Measurements from ENCODE around the gene NUDT9.
"Not testable (repeated sequence)": the region's sequence is repeated elsewhere in the genome, so short reads cannot be mapped to it uniquely, and the experiment has no call there.

NUDT9 gene
- long read RNA-seq, donor 1, transcript NUDT9-201 (8 exons, 1,701 nt) = major isoform, 12 of 52 reads
- long read RNA-seq, donor 1, partial matches to known transcripts = 40 of 52 reads
- long read RNA-seq, donor 1, other reads (novel, unspliced or antisense) = 0 of 52 reads
- long read RNA-seq, donor 2, transcript NUDT9-201 (8 exons, 1,701 nt) = major isoform, 8 of 20 reads
- long read RNA-seq, donor 2, partial matches to known transcripts = 12 of 20 reads
- long read RNA-seq, donor 2, other reads (novel, unspliced or antisense) = 0 of 20 reads
- long read RNA-seq, donor 3, partial matches to known transcripts = 13 of 17 reads
- long read RNA-seq, donor 3, other reads (novel, unspliced or antisense) = 0 of 17 reads
- long read RNA-seq, donor 4, transcript NUDT9-201 (8 exons, 1,701 nt) = major isoform, 8 of 18 reads
- long read RNA-seq, donor 4, partial matches to known transcripts = 10 of 18 reads
- long read RNA-seq, donor 4, other reads (novel, unspliced or antisense) = 0 of 18 reads
- long read RNA-seq, donor 5, transcript NUDT9-201 (8 exons, 1,701 nt) = major isoform, 13 of 25 reads
- long read RNA-seq, donor 5, partial matches to known transcripts = 8 of 25 reads
- long read RNA-seq, donor 5, other reads (novel, unspliced or antisense) = 0 of 25 reads
- long read RNA-seq, donor 6, transcript NUDT9-201 (8 exons, 1,701 nt) = major isoform, 15 of 45 reads
- long read RNA-seq, donor 6, partial matches to known transcripts = 29 of 45 reads
- long read RNA-seq, donor 6, other reads (novel, unspliced or antisense) = 0 of 45 reads
- long read RNA-seq, donor 7, transcript NUDT9-201 (8 exons, 1,701 nt) = major isoform, 13 of 54 reads
- long read RNA-seq, donor 7, partial matches to known transcripts = 40 of 54 reads
- long read RNA-seq, donor 7, other reads (novel, unspliced or antisense) = 0 of 54 reads
- long read RNA-seq, donor 8, transcript NUDT9-201 (8 exons, 1,701 nt) = major isoform, 7 of 74 reads
- long read RNA-seq, donor 8, partial matches to known transcripts = 67 of 74 reads
- long read RNA-seq, donor 8, other reads (novel, unspliced or antisense) = 0 of 74 reads

DNA sequence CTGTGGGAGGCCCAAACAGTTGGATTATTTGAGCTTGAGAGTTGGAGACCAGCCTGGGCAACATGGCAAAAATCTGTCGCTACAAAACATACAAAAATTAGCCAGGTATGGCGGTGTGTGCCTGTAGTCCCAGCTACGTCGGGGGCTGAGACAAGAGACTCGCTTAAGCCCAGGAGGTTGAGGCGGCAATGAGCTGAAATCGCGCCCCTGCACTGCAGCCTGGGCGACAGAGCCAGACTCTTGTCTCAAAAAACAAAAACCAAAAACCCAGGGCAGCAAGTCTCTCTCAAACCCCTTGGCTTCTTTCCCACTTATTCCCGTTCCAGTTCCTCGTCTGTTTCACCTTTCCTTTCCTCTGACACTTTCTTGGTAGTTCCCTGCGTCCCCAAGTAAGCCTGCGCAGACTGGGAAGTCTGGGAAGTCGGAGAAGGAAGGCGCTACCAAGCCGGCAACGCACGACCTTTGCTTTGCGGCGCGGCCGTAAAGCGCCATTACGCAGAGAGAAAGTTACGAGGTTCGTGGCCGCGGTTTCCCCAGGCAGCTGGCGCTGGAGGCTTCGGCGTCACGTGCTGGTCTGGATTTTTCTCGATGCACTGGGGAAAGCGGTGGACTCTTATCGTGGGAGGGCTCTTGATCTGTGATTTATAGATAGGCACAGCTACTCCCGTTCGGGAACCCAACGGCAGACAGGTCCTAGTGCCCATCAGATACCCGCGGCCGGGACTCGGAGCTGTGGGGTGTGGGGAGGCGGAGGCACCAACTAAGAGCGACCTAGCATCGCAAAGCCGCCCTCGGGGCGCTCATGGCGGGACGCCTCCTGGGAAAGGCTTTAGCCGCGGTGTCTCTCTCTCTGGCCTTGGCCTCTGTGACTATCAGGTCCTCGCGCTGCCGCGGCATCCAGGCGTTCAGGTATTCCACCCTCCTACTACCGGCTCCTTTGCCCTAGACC, at the start of gene NUDT9:
Gene NUDT9 (plus strand): TSS at position 470 of the 949 bp plus-strand sequence. CDS start 333 bp downstream, at position 803.
- DNase-seq = peak; percentile 98

GRCh38 chr4:87375719-87376291, 46.6 kb upstream of the NUDT9 start:
- DNase-seq = no peak

GRCh38 chr4:87377816-87378215, 44.6 kb upstream of the NUDT9 start:
- DNase-seq = no peak

GRCh38 chr4:87382116-87382515, 40.3 kb upstream of the NUDT9 start:
- DNase-seq = no peak

GRCh38 chr4:87382931-87383330, 39.4 kb upstream of the NUDT9 start:
- no peak for DNase-seq

DNA sequence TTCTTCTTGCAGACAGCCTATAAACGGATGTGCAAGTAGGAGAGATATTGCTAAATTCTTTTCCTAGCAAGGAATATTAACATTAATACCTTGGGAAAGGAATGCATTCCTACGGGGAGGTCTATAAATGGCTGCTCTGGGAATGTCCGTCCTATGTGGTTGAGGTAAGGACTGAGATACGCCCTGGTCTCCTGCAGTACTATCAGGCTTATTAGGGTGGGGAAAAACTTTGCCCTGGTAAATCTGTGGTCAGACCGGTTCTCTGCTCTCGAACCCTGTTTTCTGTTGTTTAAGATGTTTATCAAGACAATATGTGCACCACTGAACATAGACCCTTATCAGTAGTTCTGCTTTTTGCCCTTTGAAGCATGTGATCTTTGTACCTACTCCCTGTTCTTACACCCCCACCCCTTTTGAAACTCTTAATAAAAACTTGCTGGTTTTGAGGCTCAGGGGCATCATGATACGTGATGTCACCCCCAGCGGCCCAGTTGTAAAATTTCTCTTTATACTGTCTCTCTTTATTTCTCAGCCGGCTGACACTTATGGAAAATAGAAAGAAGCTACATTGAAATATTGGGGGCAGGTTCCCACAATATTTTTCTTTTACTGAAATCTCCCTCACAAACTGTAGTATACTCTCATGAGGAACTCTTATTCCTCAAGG, 37.8 kb upstream of the NUDT9 start:
- DNase-seq = not testable (repeated sequence)

DNA sequence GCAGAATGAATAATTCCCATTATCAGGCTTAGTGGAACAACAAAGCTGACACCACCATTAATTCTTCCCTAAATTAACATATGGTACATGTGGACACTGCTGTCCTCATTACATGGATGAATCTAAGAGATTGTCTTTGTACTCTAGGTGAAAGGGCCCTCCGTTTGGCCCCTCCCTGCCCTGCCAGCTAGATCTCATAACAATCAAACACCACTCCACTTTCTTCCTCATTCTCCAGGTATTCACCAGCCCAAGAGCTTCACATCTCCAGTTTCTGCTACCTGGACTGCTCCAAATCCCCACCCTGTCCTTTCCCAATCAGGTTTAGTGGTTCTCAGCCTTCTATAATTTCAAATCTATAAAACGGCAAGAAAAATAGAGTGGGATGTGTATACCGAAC, 35.1 kb upstream of the NUDT9 start:
- no peak for DNase-seq

GRCh38 chr4:87388901-87389300, 33.5 kb upstream of the NUDT9 start:
- DNase-seq = no peak

DNA sequence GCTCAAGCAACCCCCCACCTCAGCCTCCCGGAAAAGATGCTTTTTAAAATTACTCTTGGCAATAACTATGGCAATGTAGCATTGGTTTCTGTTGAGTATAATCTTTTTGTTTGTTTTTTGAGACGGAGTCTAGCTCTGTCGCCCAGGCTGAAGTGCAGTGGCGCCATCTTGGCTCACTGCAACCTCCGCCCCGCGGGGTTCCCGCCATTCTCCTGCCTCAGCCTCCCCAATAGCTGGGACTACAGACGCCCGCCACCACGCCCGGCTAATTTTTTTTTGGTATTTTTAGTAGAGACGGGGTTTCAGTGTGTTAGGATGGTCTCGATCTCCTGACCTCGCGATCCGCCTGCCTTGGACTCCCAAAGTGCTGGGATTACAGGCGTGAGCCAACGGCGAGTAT, 32.3 kb upstream of the NUDT9 start:
- DNase-seq = not testable (repeated sequence)

GRCh38 chr4:87390551-87390890, 31.9 kb upstream of the NUDT9 start:
- no peak for DNase-seq

- peak; percentile 89 for DNase-seq
These were observed 31.3 kb upstream of the NUDT9 start, which contains the start of gene HSD17B11 for GRCh38 chr4:87390891-87391575. TSS of gene HSD17B11 (minus strand) at chr4:87391188. CDS start at chr4:87391070, 118 bp downstream.

DNA sequence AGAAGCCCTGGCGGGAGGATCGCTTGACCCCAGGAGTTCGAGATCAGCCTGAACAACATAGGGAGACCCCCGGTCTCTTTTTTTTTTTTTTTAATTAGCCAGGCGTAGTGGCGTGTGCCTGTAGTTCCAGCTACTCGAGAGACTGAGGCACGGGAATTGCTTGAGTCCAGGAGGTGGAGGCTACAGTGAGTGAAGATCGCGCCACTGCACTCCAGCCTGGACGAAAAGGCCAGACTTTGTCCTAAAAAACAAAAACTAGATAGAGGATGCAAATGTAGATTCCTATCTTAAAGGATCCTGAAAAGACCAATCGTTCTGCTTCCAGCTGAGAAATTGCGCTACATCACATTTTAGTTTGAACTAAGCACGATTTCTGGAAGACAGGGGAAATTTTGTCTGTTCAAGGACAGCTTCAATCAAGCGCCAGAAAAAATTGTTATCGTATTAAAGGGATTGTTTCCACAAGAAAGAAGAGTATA, 30.8 kb upstream of the NUDT9 start:
- DNase-seq = no peak

GRCh38 chr4:87392183-87392582, 30.2 kb upstream of the NUDT9 start:
- no peak for DNase-seq

DNA sequence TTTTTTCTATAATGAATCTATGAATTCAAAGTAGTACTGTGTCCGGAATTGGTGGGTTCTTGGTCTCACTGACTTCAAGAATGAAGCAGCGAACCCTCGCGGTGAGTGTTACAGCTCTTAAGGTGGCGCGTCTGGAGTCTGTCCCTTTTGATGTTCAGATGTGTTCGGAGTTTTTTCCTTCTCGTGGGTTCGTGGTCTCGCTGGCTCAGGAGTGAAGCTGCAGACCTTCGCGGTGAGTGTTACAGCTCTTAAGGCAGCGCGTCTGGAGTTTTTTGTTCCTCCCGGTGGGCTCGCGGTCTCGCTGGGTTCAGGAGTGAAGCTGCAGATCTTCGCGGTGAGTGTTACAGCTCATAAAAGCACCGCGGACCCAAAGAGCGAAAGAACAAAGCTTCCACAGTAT, 27.3 kb upstream of the NUDT9 start:
- DNase-seq = not testable (repeated sequence)

- not testable (repeated sequence) for DNase-seq
These were observed 26.5 kb upstream of the NUDT9 start for GRCh38 chr4:87395851-87396250.

DNA sequence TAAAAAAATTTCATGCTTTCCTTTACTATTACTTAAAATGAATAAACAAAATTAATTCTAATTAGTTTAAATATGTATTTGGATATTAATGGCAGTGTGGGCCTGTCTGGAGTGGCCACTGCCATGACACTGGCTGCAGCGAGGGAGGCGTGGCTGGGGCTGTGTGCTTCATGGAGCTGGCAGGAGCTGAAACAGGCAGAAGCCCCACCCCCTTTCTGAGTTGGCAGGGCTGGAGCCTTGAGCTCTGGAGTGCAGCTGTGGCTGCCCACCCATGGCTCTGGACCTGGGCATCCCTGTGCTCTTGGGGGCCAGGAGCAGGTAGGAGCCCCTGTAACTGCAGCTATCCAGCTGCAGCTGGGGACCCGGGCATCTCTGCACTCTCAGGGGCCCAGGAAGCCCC, 23.2 kb upstream of the NUDT9 start:
- DNase-seq = no peak

- DNase-seq = no peak
These were observed 22.4 kb upstream of the NUDT9 start for GRCh38 chr4:87399954-87400353.

DNA sequence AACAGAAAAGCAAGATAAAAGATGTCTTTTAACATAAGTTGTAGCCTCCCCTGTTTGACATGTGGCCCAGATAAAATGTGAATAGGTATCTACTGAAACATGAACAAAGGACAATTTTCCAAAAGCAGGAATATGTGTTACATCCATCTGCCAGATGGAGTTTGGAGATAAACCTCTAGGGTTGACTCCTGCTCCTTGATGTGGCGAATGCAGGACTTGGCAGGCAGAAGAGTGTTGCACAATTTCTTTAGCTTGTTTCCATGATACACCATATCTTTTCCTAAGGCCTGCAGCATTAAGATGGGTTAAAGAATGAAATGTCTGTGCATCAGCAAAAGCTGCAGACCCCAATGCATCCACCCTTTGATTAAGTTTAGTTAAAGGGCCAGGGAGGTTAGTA, 18.6 kb upstream of the NUDT9 start:
- not testable (repeated sequence) for DNase-seq

DNA sequence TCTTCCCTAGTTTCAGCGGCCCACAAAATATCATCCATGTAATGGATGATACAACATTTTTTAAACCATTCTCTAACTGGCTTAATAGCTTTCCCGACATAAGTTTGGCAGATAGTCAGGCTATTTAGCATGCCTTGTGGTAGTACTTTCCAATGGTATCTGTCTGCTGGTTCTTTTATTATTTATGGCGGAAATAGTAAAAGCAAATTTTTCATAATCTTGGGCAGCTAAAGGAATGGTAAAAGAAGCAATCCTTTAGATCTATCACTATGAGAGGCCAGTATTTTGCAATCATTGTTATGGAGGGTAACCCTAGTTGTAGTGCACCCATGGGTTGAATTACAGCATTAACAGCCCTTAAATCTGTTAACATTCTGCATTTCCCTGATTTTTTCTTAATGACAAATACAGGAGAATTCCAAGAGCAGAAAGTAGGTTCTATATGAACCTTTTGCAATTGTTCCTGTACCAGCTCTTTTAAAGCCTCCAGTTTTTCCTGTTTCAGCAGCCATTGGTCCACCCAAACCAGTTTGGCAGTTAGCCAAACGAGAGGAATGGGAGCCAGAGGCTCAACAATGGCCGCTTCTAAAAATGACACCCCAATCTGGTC, 17.1 kb upstream of the NUDT9 start:
- no peak for DNase-seq

DNA sequence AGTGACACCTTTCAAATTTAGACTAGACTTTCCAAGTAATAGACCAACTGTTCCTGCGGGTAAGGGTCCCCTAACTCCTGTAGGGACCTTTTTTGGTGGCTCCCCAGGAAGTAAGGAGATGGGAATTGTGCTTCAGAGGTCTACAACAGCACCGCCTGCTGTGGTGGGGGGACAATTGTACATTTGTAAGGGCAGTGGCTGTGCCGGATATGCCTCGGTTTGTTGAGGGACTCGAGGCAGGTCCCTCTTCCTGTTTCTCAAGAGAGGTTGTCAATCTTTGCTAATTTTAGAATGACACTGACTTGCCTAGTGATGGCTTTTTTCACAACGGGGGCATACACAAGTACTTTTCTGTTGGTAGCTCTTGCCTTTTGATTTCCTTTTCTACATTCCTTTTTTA, 15.9 kb upstream of the NUDT9 start:
- no peak for DNase-seq
